Small intestine (tissue), 7 donors: Measurements from ENCODE around the gene CELA2A. TPM values are rescaled to one million over a fixed set of nuclear protein-coding genes. Genes with fewer than 3 reads are reported as not detected.
"Not testable (repeated sequence)": the region's sequence is repeated elsewhere in the genome, so short reads cannot be mapped to it uniquely, and the experiment has no call there.

Experiments used
- DNase-seq, 2 donors: peaks; one replicate each; pipeline versions ENCODE4 v3.0.0 to v3.0.0-alpha.2; 2013
- FAIRE-seq: peaks from 2 replicates; lab custom pipeline; 2012; peaks lifted over from hg19 to GRCh38; lab: Jason Lieb, UNC
- H3K27ac ChIP-seq, 3 donors: one replicate each; pipeline ENCODE4 v1.5.1; 2013; ENCODE audit warnings: low read length in 2 of 3, mild to moderate bottlenecking in 2 of 3, control low read depth in 1 of 3, inconsistent platforms in 1 of 3, low read depth in 1 of 3, moderate library complexity in 1 of 3
- H3K27me3 ChIP-seq, 3 donors: one replicate each; pipeline ENCODE4 v1.6.1; 2013; ENCODE audit warnings: low read length in 3 of 3, inconsistent platforms in 1 of 3; ENCODE audit not compliant: control insufficient read depth in 3 of 3, insufficient read depth in 3 of 3
- H3K36me3 ChIP-seq, 3 donors: one replicate each; pipeline ENCODE4 v1.6.1; 2013; ENCODE audit warnings: low read length in 3 of 3, inconsistent platforms in 1 of 3, low read depth in 1 of 3, mild to moderate bottlenecking in 1 of 3, moderate library complexity in 1 of 3; ENCODE audit not compliant: control insufficient read depth in 3 of 3, insufficient read depth in 2 of 3
- H3K4me1 ChIP-seq, 3 donors: one replicate each; pipeline ENCODE4 v1.6.1; 2013; ENCODE audit warnings: low read length in 2 of 3, inconsistent platforms in 1 of 3, low read depth in 1 of 3, mild to moderate bottlenecking in 1 of 3, moderate library complexity in 1 of 3; ENCODE audit not compliant: control insufficient read depth in 3 of 3, insufficient read depth in 2 of 3
- H3K4me3 ChIP-seq, 3 donors: one replicate each; pipeline ENCODE4 v1.5.1; 2013; ENCODE audit warnings: low read length in 3 of 3, control low read depth in 1 of 3, inconsistent platforms in 1 of 3, low read depth in 1 of 3, mild to moderate bottlenecking in 1 of 3, moderate library complexity in 1 of 3
- H3K9me3 ChIP-seq, 2 donors: one replicate each; pipeline ENCODE4 v1.6.1; 2013; ENCODE audit warnings: low read depth in 1 of 2, low read length in 1 of 2; ENCODE audit not compliant: control insufficient read depth in 2 of 2, insufficient read depth in 1 of 2
- WGBS, 3 donors: extraction: QIAGEN DNeasy Blood & Tissue Kit; methylation state at CpG; one replicate each; pipeline ENCODE4 v1.1.7; 2013; 5-methylcytosine and 5-hydroxymethylcytosine counted together
- polyA plus RNA-seq, 4 donors: library from polyadenylated mRNA; stranded (reverse) in 3 of 4; unstranded in 1 of 4; fragments of 200-250 nt in 3 of 4; fragments of 120-200 nt in 1 of 4; gene quantifications; one replicate each; pipeline versions ENCODE4 v1.2.1 to v1.2.3, GENCODE V29; 2013
- donor health status: healthy with polysubstance abuse.
- donor health status: control.
- donor health status: control.
- donor health status: Bipolar disorder and iron deficiency.
- donor health status: healthy.

The CELA2A gene
- polyA plus RNA-seq, 4 donors = 1.1 to 1.6 TPM; not detected in 2

- H3K4me3 ChIP-seq, H3K4me1 ChIP-seq, H3K36me3 ChIP-seq, FAIRE-seq, H3K9me3 ChIP-seq, H3K27me3 ChIP-seq, H3K27ac ChIP-seq: not testable (repeated sequence)
- DNase-seq = peak in 1 of 2 donors; percentile 45
- WGBS, 3 donors = 65 to 79% (median 78%) methylated on average over 9 to 14 of the region's 15 CpGs
These were observed 6.7 kb downstream of the CELA2A start for GRCh38 chr1:15463064-15463800.

GRCh38 chr1:15463926-15464322 is 7.4 kb downstream of the CELA2A start:
- not testable (repeated sequence) for DNase-seq, H3K4me1 ChIP-seq, H3K9me3 ChIP-seq, H3K27me3 ChIP-seq, H3K36me3 ChIP-seq, FAIRE-seq, H3K4me3 ChIP-seq
- peak overlapping the region in 1 of 3 donors; percentile 10 for H3K27ac ChIP-seq
- WGBS, 3 donors = 82 to 93% (median 92%) methylated on average over 5 of the region's 5 CpGs

GRCh38 chr1:15465674-15466073 is 9.1 kb downstream of the CELA2A start:
- no peak overlapping the region for H3K27ac ChIP-seq
- no peak overlapping the region for H3K4me3 ChIP-seq
- peaks cover 0 to 9% (median 0%) of the 10 kb centered on the region in 3 donors for H3K4me1 ChIP-seq
- H3K9me3 ChIP-seq = no peaks in the 10 kb centered on the region
- no peaks in the 10 kb centered on the region for H3K27me3 ChIP-seq
- H3K36me3 ChIP-seq = no peaks in the 10 kb centered on the region
- FAIRE-seq (no peak), DNase-seq (no peak)
- WGBS, 3 donors = 70 to 83% (median 79%) methylated on average over 7 of the region's 7 CpGs

GRCh38 chr1:15466955-15467625 is 10.6 kb downstream of the CELA2A start:
- not testable (repeated sequence) for FAIRE-seq, H3K4me1 ChIP-seq, H3K27ac ChIP-seq, DNase-seq, H3K4me3 ChIP-seq, H3K9me3 ChIP-seq, H3K36me3 ChIP-seq, H3K27me3 ChIP-seq
- WGBS, 3 donors = 91 to 94% (median 91%) methylated on average over 22 of the region's 22 CpGs

- no peak for DNase-seq
- no peak overlapping the region for H3K4me3 ChIP-seq
- no peaks in the 10 kb centered on the region for H3K27me3 ChIP-seq
- no peaks in the 10 kb centered on the region for H3K9me3 ChIP-seq
- FAIRE-seq = no peak
- H3K4me1 ChIP-seq = peaks cover 0 to 9% (median 0%) of the 10 kb centered on the region in 3 donors
- no peak overlapping the region for H3K27ac ChIP-seq
- no peaks in the 10 kb centered on the region for H3K36me3 ChIP-seq
These were observed 11.6 kb downstream of the CELA2A start for GRCh38 chr1:15468145-15468544.

- no peak overlapping the region for H3K4me3 ChIP-seq
- no peaks in the 10 kb centered on the region for H3K36me3 ChIP-seq
- WGBS, 3 donors = 39 to 57% (median 45%) methylated on average over 3 of the region's 3 CpGs
- no peak for DNase-seq
- H3K27ac ChIP-seq = no peak overlapping the region
- no peak for FAIRE-seq
- no peaks in the 10 kb centered on the region for H3K27me3 ChIP-seq
- H3K9me3 ChIP-seq = no peaks in the 10 kb centered on the region
- peaks cover 0 to 4% (median 0%) of the 10 kb centered on the region in 3 donors for H3K4me1 ChIP-seq
These were observed 12.8 kb downstream of the CELA2A start for GRCh38 chr1:15469361-15469760.

- FAIRE-seq, H3K27ac ChIP-seq, H3K4me3 ChIP-seq, H3K9me3 ChIP-seq, H3K4me1 ChIP-seq, H3K36me3 ChIP-seq, DNase-seq, H3K27me3 ChIP-seq: not testable (repeated sequence)
- WGBS, 3 donors = 78 to 90% (median 79%) methylated on average over 9 of the region's 9 CpGs
These were observed 13.4 kb downstream of the CELA2A start for GRCh38 chr1:15469821-15470448.

- not testable (repeated sequence) for DNase-seq, H3K27ac ChIP-seq, H3K27me3 ChIP-seq, H3K9me3 ChIP-seq, H3K36me3 ChIP-seq, FAIRE-seq, H3K4me1 ChIP-seq, H3K4me3 ChIP-seq
- WGBS, 3 donors = 84 to 94% (median 88%) methylated on average over 5 of the region's 5 CpGs
These were observed 14.5 kb downstream of the CELA2A start for GRCh38 chr1:15471067-15471466.
